ENCODE results near the gene SLC16A10. TPM values are rescaled to one million over a fixed set of nuclear protein-coding genes. Genes with fewer than 3 reads are reported as not detected.

SLC16A10 gene
- total and polyA plus RNA-seq, 2 of the 13 experiments (the other 11 are each of a cell fraction or from before 2014, with no cell fraction given): 8.2 to 20.1 TPM

DNA sequence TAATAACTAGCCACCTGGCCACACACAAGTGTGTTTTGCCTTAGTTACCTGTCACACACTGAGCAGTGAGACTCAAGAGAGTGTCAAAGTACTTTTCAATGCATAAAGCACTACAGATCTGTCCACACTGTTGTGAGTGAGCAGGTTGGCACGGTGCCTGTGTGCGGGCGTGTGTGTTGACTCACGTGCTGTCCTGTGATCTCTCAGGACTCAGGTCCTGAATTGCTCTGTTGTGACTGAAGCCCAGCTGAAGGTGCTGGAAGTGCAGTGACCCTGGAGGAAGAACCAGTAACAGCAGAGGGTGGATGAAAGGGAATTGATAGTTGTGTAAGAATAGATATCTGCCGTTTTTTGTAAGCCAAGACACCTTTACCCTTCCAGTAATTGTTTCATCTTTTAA lies 18.3 kb downstream of the SLC16A10 start (continued):
- TF ChIP-seq TRIM24 (CRISPR knock-in tag; IDR thresholded peaks at IDR 0.05) (peak; percentile 68; the same call in 1 of the 2 replicates), NR2C2 (CRISPR knock-in tag; IDR thresholded peaks at IDR 0.05; ENCODE audit: borderline replicate concordance) (peak; percentile 66; the same call in 1 of the 2 replicates), AHR (CRISPR knock-in tag; IDR thresholded peaks at IDR 0.05) (peak; percentile 89; the same call in 1 of the 2 replicates), ZNF773 (CRISPR knock-in tag; IDR thresholded peaks at IDR 0.05; ENCODE audit: borderline replicate concordance) (no peak), ZNF772 (CRISPR knock-in tag; IDR thresholded peaks at IDR 0.05) (peak; percentile 73; the same call in 1 of the 2 replicates), ZNF121 (CRISPR knock-in tag; IDR thresholded peaks at IDR 0.05) (peak; percentile 41; the same call in 1 of the 2 replicates), STAG1 (CRISPR knock-in tag; IDR thresholded peaks at IDR 0.05) (peak; percentile 20), HNRNPK (IDR thresholded peaks at IDR 0.05; ENCODE audit: low read depth, low read length, poor library complexity, severe bottlenecking) (no peak), BORCS8-MEF2B (CRISPR knock-in tag; IDR thresholded peaks at IDR 0.05) (0 out of 2 replicates have a peak, but pooled peaks have one; percentile 48), ZSCAN20 (CRISPR knock-in tag; IDR thresholded peaks at IDR 0.05; ENCODE audit: borderline replicate concordance) (no peak), PHF21A (CRISPR knock-in tag; IDR thresholded peaks at IDR 0.05) (peak; percentile 59; the same call in 1 of the 2 replicates), HOXA5 (CRISPR knock-in tag; IDR thresholded peaks at IDR 0.05) (0 out of 2 replicates have a peak, but pooled peaks have one; percentile 55), TAF15 (IDR thresholded peaks at IDR 0.05; ENCODE audit: low read depth, low read length, poor library complexity, severe bottlenecking) (no peak), CCAR2 (optimal IDR thresholded peaks at IDR 0.05; ENCODE audit: low read depth, low read length) (no peak)
- TF ChIP-seq, protein P1, sequence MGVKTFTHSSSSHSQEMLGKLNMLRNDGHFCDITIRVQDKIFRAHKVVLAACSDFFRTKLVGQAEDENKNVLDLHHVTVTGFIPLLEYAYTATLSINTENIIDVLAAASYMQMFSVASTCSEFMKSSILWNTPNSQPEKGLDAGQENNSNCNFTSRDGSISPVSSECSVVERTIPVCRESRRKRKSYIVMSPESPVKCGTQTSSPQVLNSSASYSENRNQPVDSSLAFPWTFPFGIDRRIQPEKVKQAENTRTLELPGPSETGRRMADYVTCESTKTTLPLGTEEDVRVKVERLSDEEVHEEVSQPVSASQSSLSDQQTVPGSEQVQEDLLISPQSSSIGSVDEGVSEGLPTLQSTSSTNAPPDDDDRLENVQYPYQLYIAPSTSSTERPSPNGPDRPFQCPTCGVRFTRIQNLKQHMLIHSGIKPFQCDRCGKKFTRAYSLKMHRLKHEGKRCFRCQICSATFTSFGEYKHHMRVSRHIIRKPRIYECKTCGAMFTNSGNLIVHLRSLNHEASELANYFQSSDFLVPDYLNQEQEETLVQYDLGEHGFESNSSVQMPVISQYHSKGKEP (CRISPR knock-in tag; IDR thresholded peaks at IDR 0.05): no peak
- TF ChIP-seq, protein P2, sequence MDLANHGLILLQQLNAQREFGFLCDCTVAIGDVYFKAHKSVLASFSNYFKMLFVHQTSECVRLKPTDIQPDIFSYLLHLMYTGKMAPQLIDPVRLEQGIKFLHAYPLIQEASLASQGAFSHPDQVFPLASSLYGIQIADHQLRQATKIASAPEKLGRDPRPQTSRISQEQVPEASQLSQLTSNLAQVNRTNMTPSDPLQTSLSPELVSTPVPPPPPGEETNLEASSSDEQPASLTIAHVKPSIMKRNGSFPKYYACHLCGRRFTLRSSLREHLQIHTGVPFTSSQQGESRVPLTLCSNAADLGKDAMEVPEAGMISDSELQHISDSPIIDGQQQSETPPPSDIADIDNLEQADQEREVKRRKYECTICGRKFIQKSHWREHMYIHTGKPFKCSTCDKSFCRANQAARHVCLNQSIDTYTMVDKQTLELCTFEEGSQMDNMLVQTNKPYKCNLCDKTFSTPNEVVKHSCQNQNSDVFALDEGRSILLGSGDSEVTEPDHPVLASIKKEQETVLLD (CRISPR knock-in tag; IDR thresholded peaks at IDR 0.05; ENCODE audit: low read depth): no peak
- TF ChIP-seq, protein P3, sequence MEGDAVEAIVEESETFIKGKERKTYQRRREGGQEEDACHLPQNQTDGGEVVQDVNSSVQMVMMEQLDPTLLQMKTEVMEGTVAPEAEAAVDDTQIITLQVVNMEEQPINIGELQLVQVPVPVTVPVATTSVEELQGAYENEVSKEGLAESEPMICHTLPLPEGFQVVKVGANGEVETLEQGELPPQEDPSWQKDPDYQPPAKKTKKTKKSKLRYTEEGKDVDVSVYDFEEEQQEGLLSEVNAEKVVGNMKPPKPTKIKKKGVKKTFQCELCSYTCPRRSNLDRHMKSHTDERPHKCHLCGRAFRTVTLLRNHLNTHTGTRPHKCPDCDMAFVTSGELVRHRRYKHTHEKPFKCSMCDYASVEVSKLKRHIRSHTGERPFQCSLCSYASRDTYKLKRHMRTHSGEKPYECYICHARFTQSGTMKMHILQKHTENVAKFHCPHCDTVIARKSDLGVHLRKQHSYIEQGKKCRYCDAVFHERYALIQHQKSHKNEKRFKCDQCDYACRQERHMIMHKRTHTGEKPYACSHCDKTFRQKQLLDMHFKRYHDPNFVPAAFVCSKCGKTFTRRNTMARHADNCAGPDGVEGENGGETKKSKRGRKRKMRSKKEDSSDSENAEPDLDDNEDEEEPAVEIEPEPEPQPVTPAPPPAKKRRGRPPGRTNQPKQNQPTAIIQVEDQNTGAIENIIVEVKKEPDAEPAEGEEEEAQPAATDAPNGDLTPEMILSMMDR (CRISPR knock-in tag; IDR thresholded peaks at IDR 0.05): peak; percentile 16
- TF ChIP-seq, protein P4, sequence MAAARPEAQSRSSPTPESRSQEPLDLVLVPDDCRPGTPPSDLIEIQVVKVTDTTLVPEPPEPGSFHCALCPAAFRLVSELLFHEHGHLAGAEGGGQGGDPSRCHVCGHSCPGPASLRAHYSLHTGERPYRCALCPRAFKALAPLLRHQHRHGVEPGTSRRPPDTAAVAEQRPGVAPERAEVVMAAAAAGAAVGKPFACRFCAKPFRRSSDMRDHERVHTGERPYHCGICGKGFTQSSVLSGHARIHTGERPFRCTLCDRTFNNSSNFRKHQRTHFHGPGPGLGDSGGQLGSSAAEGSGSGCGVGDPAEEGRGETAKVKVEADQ (CRISPR knock-in tag; IDR thresholded peaks at IDR 0.05; ENCODE audit: borderline replicate concordance): no peak
- TF ChIP-seq, protein P5, sequence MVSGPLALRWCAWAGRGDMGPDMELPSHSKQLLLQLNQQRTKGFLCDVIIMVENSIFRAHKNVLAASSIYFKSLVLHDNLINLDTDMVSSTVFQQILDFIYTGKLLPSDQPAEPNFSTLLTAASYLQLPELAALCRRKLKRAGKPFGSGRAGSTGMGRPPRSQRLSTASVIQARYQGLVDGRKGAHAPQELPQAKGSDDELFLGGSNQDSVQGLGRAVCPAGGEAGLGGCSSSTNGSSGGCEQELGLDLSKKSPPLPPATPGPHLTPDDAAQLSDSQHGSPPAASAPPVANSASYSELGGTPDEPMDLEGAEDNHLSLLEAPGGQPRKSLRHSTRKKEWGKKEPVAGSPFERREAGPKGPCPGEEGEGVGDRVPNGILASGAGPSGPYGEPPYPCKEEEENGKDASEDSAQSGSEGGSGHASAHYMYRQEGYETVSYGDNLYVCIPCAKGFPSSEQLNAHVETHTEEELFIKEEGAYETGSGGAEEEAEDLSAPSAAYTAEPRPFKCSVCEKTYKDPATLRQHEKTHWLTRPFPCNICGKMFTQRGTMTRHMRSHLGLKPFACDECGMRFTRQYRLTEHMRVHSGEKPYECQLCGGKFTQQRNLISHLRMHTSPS (CRISPR knock-in tag; IDR thresholded peaks at IDR 0.05; ENCODE audit: low read depth): no peak
- TF ChIP-seq, protein P6, sequence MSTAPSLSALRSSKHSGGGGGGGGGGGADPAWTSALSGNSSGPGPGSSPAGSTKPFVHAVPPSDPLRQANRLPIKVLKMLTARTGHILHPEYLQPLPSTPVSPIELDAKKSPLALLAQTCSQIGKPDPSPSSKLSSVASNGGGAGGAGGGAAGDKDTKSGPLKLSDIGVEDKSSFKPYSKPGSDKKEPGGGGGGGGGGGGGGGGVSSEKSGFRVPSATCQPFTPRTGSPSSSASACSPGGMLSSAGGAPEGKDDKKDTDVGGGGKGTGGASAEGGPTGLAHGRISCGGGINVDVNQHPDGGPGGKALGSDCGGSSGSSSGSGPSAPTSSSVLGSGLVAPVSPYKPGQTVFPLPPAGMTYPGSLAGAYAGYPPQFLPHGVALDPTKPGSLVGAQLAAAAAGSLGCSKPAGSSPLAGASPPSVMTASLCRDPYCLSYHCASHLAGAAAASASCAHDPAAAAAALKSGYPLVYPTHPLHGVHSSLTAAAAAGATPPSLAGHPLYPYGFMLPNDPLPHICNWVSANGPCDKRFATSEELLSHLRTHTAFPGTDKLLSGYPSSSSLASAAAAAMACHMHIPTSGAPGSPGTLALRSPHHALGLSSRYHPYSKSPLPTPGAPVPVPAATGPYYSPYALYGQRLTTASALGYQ (CRISPR knock-in tag; IDR thresholded peaks at IDR 0.05): peak; percentile 85; the same call in 1 of the 2 replicates
